ENCODE measurements around the gene PTPRZ1.

Gene PTPRZ1

DNA sequence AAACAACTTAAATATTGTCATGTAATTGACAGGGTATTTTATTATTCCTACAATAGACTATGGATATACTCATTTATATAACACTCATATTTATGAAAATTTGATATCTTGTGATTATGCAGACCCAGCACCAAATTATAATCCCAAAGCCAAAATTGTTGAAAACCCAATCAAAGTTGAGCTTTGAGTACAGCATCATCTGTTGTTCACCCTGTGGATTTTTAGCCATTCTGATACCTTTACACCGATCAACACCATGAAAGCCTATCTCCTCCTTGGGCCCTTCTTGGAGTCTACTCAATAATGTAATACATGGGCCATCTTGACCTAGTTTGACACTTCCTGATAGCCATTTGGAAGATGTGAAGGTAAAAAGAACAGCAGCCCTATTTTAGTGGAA, 221.6 kb downstream of the PTPRZ1 start:
- TF ChIP-seq, protein P1, sequence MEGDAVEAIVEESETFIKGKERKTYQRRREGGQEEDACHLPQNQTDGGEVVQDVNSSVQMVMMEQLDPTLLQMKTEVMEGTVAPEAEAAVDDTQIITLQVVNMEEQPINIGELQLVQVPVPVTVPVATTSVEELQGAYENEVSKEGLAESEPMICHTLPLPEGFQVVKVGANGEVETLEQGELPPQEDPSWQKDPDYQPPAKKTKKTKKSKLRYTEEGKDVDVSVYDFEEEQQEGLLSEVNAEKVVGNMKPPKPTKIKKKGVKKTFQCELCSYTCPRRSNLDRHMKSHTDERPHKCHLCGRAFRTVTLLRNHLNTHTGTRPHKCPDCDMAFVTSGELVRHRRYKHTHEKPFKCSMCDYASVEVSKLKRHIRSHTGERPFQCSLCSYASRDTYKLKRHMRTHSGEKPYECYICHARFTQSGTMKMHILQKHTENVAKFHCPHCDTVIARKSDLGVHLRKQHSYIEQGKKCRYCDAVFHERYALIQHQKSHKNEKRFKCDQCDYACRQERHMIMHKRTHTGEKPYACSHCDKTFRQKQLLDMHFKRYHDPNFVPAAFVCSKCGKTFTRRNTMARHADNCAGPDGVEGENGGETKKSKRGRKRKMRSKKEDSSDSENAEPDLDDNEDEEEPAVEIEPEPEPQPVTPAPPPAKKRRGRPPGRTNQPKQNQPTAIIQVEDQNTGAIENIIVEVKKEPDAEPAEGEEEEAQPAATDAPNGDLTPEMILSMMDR (IDR thresholded peaks at IDR 0.05; ENCODE audit: insufficient read depth, low read length, poor library complexity, severe bottlenecking), result no peak
- TF ChIP-seq EZH2phosphoT487 (conservative IDR thresholded peaks at IDR 0.05; ENCODE audit: low read length), result no peak
- no peaks in the 10 kb centered on the region for H3K27me3 ChIP-seq (ENCODE audit: low read length)
- H3K9ac ChIP-seq (ENCODE audit: low read length), result no peak overlapping the region
- H3K79me2 ChIP-seq (ENCODE audit: insufficient read depth, low read length), result no peaks in the 10 kb centered on the region
- H3F3A ChIP-seq (ENCODE audit: insufficient read depth), result no peaks in the 10 kb centered on the region
- no peak overlapping the region for H3K4me3 ChIP-seq (ENCODE audit: insufficient read depth, low read length, poor library complexity, severe bottlenecking)
- H3K9me3 ChIP-seq (ENCODE audit: insufficient read depth, low read length), result no peaks in the 10 kb centered on the region
- no peak overlapping the region for H3K4me2 ChIP-seq (ENCODE audit: low read depth, low read length, poor library complexity, severe bottlenecking)
- H3K27ac ChIP-seq (ENCODE audit: low read depth, low read length), result no peak overlapping the region
- no peaks in the 10 kb centered on the region for H3K9me2 ChIP-seq (replicated peaks; ENCODE audit: insufficient read depth, low read length)
- no peaks in the 10 kb centered on the region for H4K20me1 ChIP-seq (ENCODE audit: low read depth, low read length)
- no peak overlapping the region for H2AFZ ChIP-seq (ENCODE audit: low read depth, low read length, severe bottlenecking)
- H3K36me3 ChIP-seq (ENCODE audit: low read length), result no peaks in the 10 kb centered on the region

DNA sequence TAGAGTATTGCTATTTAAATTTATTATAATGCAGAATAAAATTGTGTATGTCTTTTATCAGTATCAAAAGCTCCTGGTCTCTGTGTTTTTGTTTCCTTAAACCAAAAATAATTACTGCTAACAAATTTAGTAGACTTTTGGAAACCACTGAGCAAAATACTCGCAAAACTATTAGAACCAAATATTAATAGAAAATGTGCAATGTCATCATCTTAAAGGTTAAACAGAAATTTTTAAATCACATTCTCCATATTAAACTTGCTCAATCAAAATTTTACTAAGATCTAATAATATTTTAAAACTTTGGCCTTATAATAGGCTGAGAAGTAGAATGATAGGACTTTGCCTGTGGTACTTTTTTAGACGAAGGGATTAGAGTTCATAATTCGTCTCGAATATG, 222.7 kb downstream of the PTPRZ1 start:
- Histone ChIP-seq H3K9me3 (ENCODE audit: insufficient read depth, low read length) (no peaks in the 10 kb centered on the region), H3K4me3 (ENCODE audit: insufficient read depth, low read length, poor library complexity, severe bottlenecking) (no peak overlapping the region), H3K9ac (ENCODE audit: low read length) (no peak overlapping the region), H4K20me1 (ENCODE audit: low read depth, low read length) (no peaks in the 10 kb centered on the region), H3K4me2 (ENCODE audit: low read depth, low read length, poor library complexity, severe bottlenecking) (no peak overlapping the region), H3K36me3 (ENCODE audit: low read length) (no peaks in the 10 kb centered on the region), H3K27me3 (ENCODE audit: low read length) (no peaks in the 10 kb centered on the region), H3F3A (ENCODE audit: insufficient read depth) (no peaks in the 10 kb centered on the region), H2AFZ (ENCODE audit: low read depth, low read length, severe bottlenecking) (no peak overlapping the region), H3K27ac (ENCODE audit: low read depth, low read length) (no peak overlapping the region), H3K79me2 (ENCODE audit: insufficient read depth, low read length) (no peaks in the 10 kb centered on the region), H3K9me2 (replicated peaks; ENCODE audit: insufficient read depth, low read length) (no peaks in the 10 kb centered on the region)
- TF ChIP-seq, protein P1 (IDR thresholded peaks at IDR 0.05; ENCODE audit: insufficient read depth, low read length, poor library complexity, severe bottlenecking), result no peak
- no peak for TF ChIP-seq EZH2phosphoT487 (conservative IDR thresholded peaks at IDR 0.05; ENCODE audit: low read length)

DNA sequence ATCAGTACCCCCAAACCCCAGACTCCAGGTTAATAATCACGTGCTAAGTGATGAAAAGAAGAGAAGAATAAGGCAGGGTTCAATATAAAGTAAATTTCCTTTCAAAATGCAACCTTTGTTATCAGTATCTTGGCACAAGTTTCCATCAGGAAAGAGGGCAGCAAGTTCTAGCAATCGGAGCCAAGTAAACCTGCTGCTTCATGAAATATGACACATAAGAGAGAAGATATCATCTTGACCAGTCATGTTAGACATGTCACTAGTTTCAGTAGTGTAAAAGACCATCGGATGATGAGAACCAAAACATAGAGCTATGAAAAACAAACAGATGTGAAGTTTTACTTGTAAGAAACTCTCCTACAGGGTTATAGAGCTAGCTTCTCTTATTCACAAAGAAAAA, 227.1 kb downstream of the PTPRZ1 start:
- TF ChIP-seq EZH2phosphoT487 (conservative IDR thresholded peaks at IDR 0.05; ENCODE audit: low read length), result no peak
- TF ChIP-seq, protein P1 (IDR thresholded peaks at IDR 0.05; ENCODE audit: insufficient read depth, low read length, poor library complexity, severe bottlenecking), result no peak
- no peaks in the 10 kb centered on the region for H3F3A ChIP-seq (ENCODE audit: insufficient read depth)
- H3K4me2 ChIP-seq (ENCODE audit: low read depth, low read length, poor library complexity, severe bottlenecking), result no peak overlapping the region
- H4K20me1 ChIP-seq (ENCODE audit: low read depth, low read length), result no peaks in the 10 kb centered on the region
- H3K4me3 ChIP-seq (ENCODE audit: insufficient read depth, low read length, poor library complexity, severe bottlenecking), result no peak overlapping the region
- no peaks in the 10 kb centered on the region for H3K27me3 ChIP-seq (ENCODE audit: low read length)
- H3K27ac ChIP-seq (ENCODE audit: low read depth, low read length), result no peak overlapping the region
- H3K9ac ChIP-seq (ENCODE audit: low read length), result no peak overlapping the region
- H3K79me2 ChIP-seq (ENCODE audit: insufficient read depth, low read length), result no peaks in the 10 kb centered on the region
- H3K9me2 ChIP-seq (replicated peaks; ENCODE audit: insufficient read depth, low read length), result no peaks in the 10 kb centered on the region
- no peaks in the 10 kb centered on the region for H3K36me3 ChIP-seq (ENCODE audit: low read length)
- no peaks in the 10 kb centered on the region for H3K9me3 ChIP-seq (ENCODE audit: insufficient read depth, low read length)
- H2AFZ ChIP-seq (ENCODE audit: low read depth, low read length, severe bottlenecking), result no peak overlapping the region

All from SU-DHL-6 (cell line).